Measurements from ENCODE around the gene EPHA7. TPM values are rescaled to one million over a fixed set of nuclear protein-coding genes. Genes with fewer than 3 reads are reported as not detected.

EPHA7 gene
- total RNA-seq, 2 experiments from 2014 or later = not detected

DNA sequence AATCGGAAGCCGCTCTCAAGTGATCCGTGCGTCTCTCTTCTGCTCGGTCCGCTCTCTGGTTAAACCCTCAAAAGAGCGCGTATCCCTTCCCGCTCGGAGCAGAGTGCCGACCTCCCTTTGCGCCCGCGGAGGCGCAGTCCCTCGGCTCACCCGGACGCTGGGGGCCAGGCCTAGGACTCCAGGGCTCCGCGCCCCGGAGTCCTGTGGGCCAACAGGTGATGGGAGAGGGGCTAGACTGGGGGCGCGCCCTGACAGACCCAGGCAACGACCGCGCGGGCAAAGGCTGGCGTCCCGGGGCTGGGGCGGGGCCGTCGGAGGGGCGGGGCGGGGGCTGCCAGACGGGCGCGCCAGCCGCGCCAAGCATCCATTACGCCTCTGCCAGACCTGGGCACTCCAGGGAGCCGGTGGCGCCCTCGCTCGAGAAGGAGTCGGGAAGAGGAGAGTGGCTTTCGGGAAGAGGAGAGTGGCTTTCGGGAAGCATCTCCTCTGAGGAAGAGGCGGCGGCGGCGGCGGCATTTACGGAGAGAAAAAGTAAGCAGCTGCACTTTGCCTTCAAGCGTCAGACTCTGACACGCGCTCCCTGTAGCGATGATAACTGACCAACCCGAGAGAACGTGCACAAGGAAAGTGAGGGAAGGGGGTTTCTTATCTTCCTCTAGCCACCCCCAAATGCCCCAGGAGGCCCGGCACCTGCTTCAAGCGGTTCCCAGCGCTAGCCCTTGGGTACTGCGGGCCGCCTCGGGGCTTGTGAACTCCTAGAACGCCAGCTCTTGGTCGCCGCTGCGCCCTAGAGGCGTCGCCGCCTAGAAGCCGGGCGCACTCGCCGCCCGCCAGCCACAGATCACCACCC lies 2.6 kb downstream of the EPHA7 start:
- Mint-ChIP-seq H3K27me3 (peaks cover 65% of the 10 kb centered on the region), H3K36me3 (no peaks in the 10 kb centered on the region), H3K4me1 (peaks cover 21% of the 10 kb centered on the region), H3K27ac (no peak overlapping the region), H3K4me3 (no peak overlapping the region), H3K9me3 (peaks cover 2% of the 10 kb centered on the region)
- no peak for DNase-seq

DNA sequence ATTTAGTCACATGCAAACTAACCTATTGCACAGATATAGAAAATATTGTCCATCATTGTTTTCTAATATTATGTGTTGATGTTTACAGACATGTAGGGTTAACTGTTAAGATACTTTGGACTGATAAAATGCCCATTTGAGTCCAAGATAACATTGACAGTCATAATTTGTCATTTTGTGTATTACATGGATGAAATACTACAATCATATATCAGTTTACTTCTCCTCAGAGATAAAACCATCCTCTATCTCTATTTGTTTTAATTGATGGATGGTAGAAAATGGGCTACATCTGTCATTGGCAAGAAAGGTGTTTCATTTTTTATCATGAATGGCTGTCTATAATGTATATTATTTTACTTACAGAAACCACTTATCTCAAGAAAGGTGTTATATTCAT lies 6.2 kb downstream of the EPHA7 start:
- Mint-ChIP-seq H3K27me3 (peaks cover 32% of the 10 kb centered on the region), H3K27ac (no peak overlapping the region), H3K4me1 (peaks cover 13% of the 10 kb centered on the region), H3K9me3 (no peaks in the 10 kb centered on the region), H3K4me3 (no peak overlapping the region), H3K36me3 (no peaks in the 10 kb centered on the region)
- no peak for DNase-seq

DNA sequence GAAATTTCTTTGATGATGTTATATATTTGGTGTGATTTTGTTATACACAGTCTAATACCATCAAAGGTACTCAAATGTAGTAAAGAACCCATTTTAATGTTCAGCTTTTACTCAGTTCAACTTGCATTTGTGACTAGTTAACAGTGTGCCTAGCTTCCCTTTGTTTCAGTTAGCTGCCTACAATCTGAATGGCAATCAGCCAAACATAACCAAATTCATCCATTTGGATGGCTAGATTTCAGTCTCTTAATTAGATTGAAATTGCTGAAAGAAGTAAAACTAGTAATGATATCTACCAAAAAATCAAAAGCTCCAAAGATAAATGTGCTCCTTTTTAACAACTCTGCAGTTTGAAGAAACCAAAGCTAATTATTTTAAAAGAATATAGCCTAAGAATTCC lies 6.9 kb downstream of the EPHA7 start:
- H3K27ac Mint-ChIP-seq = no peak overlapping the region
- H3K4me3 Mint-ChIP-seq = no peak overlapping the region
- no peak for DNase-seq
- peaks cover 6% of the 10 kb centered on the region for H3K4me1 Mint-ChIP-seq
- no peaks in the 10 kb centered on the region for H3K9me3 Mint-ChIP-seq
- H3K27me3 Mint-ChIP-seq = peaks cover 25% of the 10 kb centered on the region
- H3K36me3 Mint-ChIP-seq = no peaks in the 10 kb centered on the region

GRCh38 chr6:93407186-93407585 lies 12.2 kb downstream of the EPHA7 start:
- H3K36me3 Mint-ChIP-seq = no peaks in the 10 kb centered on the region
- H3K9me3 Mint-ChIP-seq = no peaks in the 10 kb centered on the region
- H3K27ac Mint-ChIP-seq = no peak overlapping the region
- H3K4me1 Mint-ChIP-seq = no peaks in the 10 kb centered on the region
- no peak for DNase-seq
- no peak overlapping the region for H3K4me3 Mint-ChIP-seq
- H3K27me3 Mint-ChIP-seq = no peaks in the 10 kb centered on the region

DNA sequence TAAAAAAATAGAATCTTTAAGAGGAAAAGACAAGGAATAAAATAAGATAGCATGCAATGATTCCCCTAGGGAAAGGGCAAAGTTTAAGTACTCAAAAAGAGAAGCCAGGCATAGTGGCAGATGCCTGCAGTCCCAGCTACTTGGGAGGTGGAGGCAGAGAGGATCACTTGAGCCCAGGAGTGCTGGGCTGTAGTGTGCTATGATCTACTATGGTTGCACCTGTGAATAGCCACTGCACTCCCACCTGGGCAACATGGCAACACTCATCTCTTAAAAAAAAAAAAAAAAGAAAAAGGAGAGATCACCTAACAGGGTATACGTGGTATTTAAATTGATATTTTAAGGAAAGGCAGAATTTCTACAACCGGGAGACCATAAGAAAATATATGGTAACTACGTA lies 16.0 kb downstream of the EPHA7 start:
- no peaks in the 10 kb centered on the region for H3K9me3 Mint-ChIP-seq
- H3K4me3 Mint-ChIP-seq = no peak overlapping the region
- H3K36me3 Mint-ChIP-seq = no peaks in the 10 kb centered on the region
- H3K27ac Mint-ChIP-seq = no peak overlapping the region
- no peaks in the 10 kb centered on the region for H3K4me1 Mint-ChIP-seq
- no peaks in the 10 kb centered on the region for H3K27me3 Mint-ChIP-seq
- no peak for DNase-seq

DNA sequence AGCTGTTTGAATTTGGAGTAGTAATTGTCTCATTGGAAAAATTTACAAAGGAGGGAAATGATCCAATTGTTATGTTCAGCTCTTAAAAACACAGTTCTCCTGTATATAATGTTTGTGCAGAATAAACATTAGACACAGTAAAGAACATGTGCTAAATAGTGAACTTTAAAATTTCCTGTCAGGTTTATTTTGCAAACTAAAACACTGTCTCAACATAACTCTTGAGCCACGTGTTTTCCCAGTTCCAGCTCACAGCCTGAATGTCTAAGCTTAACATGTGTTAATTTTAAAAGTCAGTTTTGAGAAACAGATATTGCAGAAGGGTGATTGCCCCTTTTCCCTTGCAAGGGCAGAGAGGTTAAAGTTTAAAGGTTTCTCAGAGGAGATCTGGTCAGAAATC lies 20.6 kb downstream of the EPHA7 start:
- no peak overlapping the region for H3K4me3 Mint-ChIP-seq
- no peaks in the 10 kb centered on the region for H3K9me3 Mint-ChIP-seq
- no peak for DNase-seq
- no peaks in the 10 kb centered on the region for H3K27me3 Mint-ChIP-seq
- H3K4me1 Mint-ChIP-seq = no peaks in the 10 kb centered on the region
- no peaks in the 10 kb centered on the region for H3K36me3 Mint-ChIP-seq
- H3K27ac Mint-ChIP-seq = no peak overlapping the region

- Mint-ChIP-seq H3K4me1 (no peaks in the 10 kb centered on the region), H3K4me3 (no peak overlapping the region)
- DNase-seq = no peak
Observed at GRCh38 chr6:93394471-93394870, 24.9 kb downstream of the EPHA7 start.

GRCh38 chr6:93393554-93394074 lies 25.7 kb downstream of the EPHA7 start:
- no peak overlapping the region for H3K4me3 Mint-ChIP-seq
- no peaks in the 10 kb centered on the region for H3K36me3 Mint-ChIP-seq
- no peaks in the 10 kb centered on the region for H3K27me3 Mint-ChIP-seq
- H3K4me1 Mint-ChIP-seq = no peaks in the 10 kb centered on the region
- H3K27ac Mint-ChIP-seq = no peak overlapping the region
- no peaks in the 10 kb centered on the region for H3K9me3 Mint-ChIP-seq
- DNase-seq = no peak

More at GRCh38 chr6:93394471-93394870, 24.9 kb downstream of the EPHA7 start:
- Mint-ChIP-seq H3K36me3 (no peaks in the 10 kb centered on the region), H3K27ac (no peak overlapping the region), H3K27me3 (no peaks in the 10 kb centered on the region), H3K9me3 (no peaks in the 10 kb centered on the region)

- H3K36me3 Mint-ChIP-seq = no peaks in the 10 kb centered on the region
- H3K9me3 Mint-ChIP-seq = no peaks in the 10 kb centered on the region
- no peak for DNase-seq
- H3K4me1 Mint-ChIP-seq = no peaks in the 10 kb centered on the region
- no peak overlapping the region for H3K4me3 Mint-ChIP-seq
- no peak overlapping the region for H3K27ac Mint-ChIP-seq
- no peaks in the 10 kb centered on the region for H3K27me3 Mint-ChIP-seq
Observed at GRCh38 chr6:93392797-93393196, 26.6 kb downstream of the EPHA7 start.

DNA sequence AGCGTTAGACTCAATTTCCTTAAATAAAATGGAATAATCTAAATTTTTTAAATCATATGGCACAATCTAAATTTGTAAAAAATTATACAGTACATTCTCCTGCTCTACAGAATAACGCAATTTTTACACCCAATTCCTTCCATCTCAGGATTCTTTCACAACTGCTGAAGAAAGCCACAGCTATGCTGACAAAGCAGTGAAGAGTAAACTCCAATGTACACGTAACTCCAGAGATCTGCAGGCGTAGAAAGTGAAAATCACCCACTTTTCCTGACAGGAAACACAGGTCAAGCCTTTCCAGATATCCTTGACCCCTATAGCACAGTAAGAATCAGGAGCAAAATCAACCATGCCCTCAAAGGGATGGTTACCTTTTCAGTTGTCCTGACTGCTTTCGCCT lies 27.4 kb downstream of the EPHA7 start:
- Mint-ChIP-seq H3K4me1 (no peaks in the 10 kb centered on the region), H3K9me3 (no peaks in the 10 kb centered on the region), H3K27ac (no peak overlapping the region), H3K4me3 (no peak overlapping the region), H3K27me3 (no peaks in the 10 kb centered on the region), H3K36me3 (no peaks in the 10 kb centered on the region)
- no peak for DNase-seq

DNA sequence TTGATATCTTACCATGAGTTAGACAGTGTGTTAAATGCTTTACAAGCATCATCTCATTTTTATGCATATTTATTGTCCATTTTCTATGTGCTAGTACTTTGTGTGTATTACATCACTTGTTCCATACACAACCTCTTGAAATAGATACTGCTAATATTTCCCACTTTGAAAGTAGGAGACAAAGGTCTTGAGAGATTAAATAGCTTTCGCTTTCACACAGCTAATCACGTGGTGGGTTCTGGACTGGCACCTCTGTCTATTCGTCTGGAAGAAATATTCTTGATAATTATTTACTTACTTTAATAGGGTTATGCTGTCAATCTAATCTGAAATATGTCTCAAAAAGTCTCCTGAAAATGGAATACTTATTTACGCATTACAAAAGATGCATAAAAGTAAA lies 30.2 kb downstream of the EPHA7 start:
- H3K36me3 Mint-ChIP-seq = no peaks in the 10 kb centered on the region
- no peaks in the 10 kb centered on the region for H3K27me3 Mint-ChIP-seq
- no peak for DNase-seq
- no peak overlapping the region for H3K27ac Mint-ChIP-seq
- H3K4me3 Mint-ChIP-seq = no peak overlapping the region
- H3K4me1 Mint-ChIP-seq = no peaks in the 10 kb centered on the region
- peaks cover 5% of the 10 kb centered on the region for H3K9me3 Mint-ChIP-seq

DNA sequence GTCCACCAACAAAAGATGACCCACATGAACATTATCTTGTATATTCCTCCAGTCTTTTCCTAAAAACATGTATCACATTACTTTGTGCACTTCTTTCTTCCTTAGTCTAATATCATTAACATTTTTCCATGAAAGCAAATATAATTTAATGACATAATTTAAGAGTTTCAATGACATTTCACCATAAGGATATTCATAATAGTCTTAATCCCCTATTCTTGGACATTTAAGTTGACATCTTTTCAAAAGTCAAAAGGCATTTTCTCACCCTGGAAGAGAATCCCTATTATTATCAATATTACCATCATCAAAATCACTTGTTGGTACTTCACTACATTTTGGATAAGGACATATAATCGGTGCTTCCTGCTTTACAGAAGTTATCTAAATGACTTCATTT lies 31.3 kb downstream of the EPHA7 start:
- no peaks in the 10 kb centered on the region for H3K27me3 Mint-ChIP-seq
- H3K27ac Mint-ChIP-seq = no peak overlapping the region
- peaks cover 7% of the 10 kb centered on the region for H3K9me3 Mint-ChIP-seq
- DNase-seq = no peak
- no peaks in the 10 kb centered on the region for H3K36me3 Mint-ChIP-seq
- no peaks in the 10 kb centered on the region for H3K4me1 Mint-ChIP-seq
- H3K4me3 Mint-ChIP-seq = no peak overlapping the region

GRCh38 chr6:93376026-93376540 lies 43.3 kb downstream of the EPHA7 start:
- Mint-ChIP-seq H3K27me3 (no peaks in the 10 kb centered on the region), H3K9me3 (peaks cover 5% of the 10 kb centered on the region), H3K27ac (no peak overlapping the region), H3K4me3 (no peak overlapping the region), H3K36me3 (no peaks in the 10 kb centered on the region), H3K4me1 (no peaks in the 10 kb centered on the region)
- DNase-seq = no peak

DNA sequence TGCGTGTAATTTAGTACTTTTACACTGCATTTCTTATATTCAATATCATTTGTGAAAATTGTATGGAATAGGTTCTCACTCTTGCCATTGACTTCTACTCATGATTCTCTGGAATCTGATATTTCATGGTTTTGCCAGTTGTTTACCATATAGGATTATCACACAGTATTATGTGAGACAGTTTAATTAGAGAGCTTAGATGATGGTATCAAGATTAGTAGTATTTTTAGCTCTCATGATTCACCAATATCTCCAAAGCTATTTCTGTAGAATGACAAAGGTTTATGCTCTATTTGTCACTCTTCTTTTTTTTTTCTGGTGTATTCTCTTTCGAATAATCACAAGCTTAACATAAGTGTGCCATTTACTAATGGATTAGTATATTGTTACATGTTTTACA lies 45.9 kb downstream of the EPHA7 start:
- H3K4me3 Mint-ChIP-seq = no peak overlapping the region

DNA sequence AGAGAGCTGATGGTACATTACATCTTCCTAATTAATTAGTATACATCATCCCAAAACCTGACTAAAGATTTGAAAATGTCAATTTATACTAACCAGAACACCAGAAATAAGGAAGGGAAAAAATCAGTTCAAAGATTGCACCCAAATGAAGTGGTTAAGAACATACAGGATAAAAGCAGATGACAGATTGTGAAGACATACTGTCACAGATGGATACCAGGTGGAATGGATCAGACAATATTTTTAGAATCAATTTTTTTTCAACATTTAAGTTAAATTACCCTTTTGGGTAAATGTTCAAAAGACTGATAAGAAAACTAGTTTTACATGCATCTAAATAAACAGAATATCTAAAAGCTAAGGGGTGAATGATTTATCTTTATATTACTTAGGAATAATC lies 47.6 kb downstream of the EPHA7 start:
- Mint-ChIP-seq H3K27ac (no peak overlapping the region), H3K36me3 (no peaks in the 10 kb centered on the region), H3K4me1 (no peaks in the 10 kb centered on the region), H3K27me3 (no peaks in the 10 kb centered on the region), H3K4me3 (no peak overlapping the region), H3K9me3 (no peaks in the 10 kb centered on the region)
- DNase-seq = no peak

More for the DNA sequence above, 45.9 kb downstream of the EPHA7 start:
- peaks cover 3% of the 10 kb centered on the region for H3K9me3 Mint-ChIP-seq
- H3K36me3 Mint-ChIP-seq = no peaks in the 10 kb centered on the region
- H3K27me3 Mint-ChIP-seq = no peaks in the 10 kb centered on the region
- no peaks in the 10 kb centered on the region for H3K4me1 Mint-ChIP-seq
- DNase-seq = no peak
- no peak overlapping the region for H3K27ac Mint-ChIP-seq

- no peaks in the 10 kb centered on the region for H3K36me3 Mint-ChIP-seq
- no peak overlapping the region for H3K27ac Mint-ChIP-seq
- H3K9me3 Mint-ChIP-seq = no peaks in the 10 kb centered on the region
- H3K4me1 Mint-ChIP-seq = no peaks in the 10 kb centered on the region
- DNase-seq = no peak
- H3K27me3 Mint-ChIP-seq = no peaks in the 10 kb centered on the region
- H3K4me3 Mint-ChIP-seq = no peak overlapping the region
Observed at GRCh38 chr6:93369586-93370134, 49.7 kb downstream of the EPHA7 start.

Measured in activated naive CD8-positive, alpha-beta T cell treated with anti-CD3 and anti-CD28 coated beads for 36 hours (primary cell).